Smooth muscle cell (in vitro differentiated cells): ENCODE measurements around the gene SUGP2. TPM values are rescaled to one million over a fixed set of nuclear protein-coding genes. Genes with fewer than 3 reads are reported as not detected.

ENCODE experiments used
- DNase-seq: peaks from one replicate; lab custom pipeline; 2025; ENCODE audit not compliant: unreplicated experiment; lab: John Stamatoyannopoulos, UW
- H2AFZ ChIP-seq: fragments of 200-600 bp; sonication (generic); 2 replicates; pipeline ENCODE4 v1.6.0; 2016; ENCODE audit warnings: antibody characterized with exemption, low read depth, mild to moderate bottlenecking
- H3F3A ChIP-seq: fragments of 200-600 bp; sonication (generic); 2 replicates; pipeline ENCODE4 v1.6.0; 2017; ENCODE audit warnings: antibody characterized with exemption, low read depth
- H3K27ac ChIP-seq: fragments of 200-600 bp; sonication (generic); 2 replicates; pipeline ENCODE4 v1.5.1; 2016; ENCODE audit warnings: low read depth, mild to moderate bottlenecking
- H3K27me3 ChIP-seq: fragments of 200-600 bp; sonication (generic); 2 replicates; pipeline ENCODE4 v1.6.1; 2016; ENCODE audit warnings: low read depth, mild to moderate bottlenecking
- H3K36me3 ChIP-seq: fragments of 200-600 bp; sonication (generic); 2 replicates; pipeline ENCODE4 v1.5.1; 2016; ENCODE audit warnings: low read depth
- H3K4me1 ChIP-seq: fragments of 200-600 bp; sonication (generic); 2 replicates; pipeline ENCODE4 v1.5.1; 2016; ENCODE audit warnings: low read depth
- H3K4me2 ChIP-seq: fragments of 200-600 bp; sonication (generic); 2 replicates; pipeline ENCODE4 v1.6.0; 2016; ENCODE audit warnings: mild to moderate bottlenecking
- H3K4me3 ChIP-seq: fragments of 200-600 bp; sonication (generic); 2 replicates; pipeline ENCODE4 v1.5.1; 2016; ENCODE audit warnings: mild to moderate bottlenecking
- H3K79me2 ChIP-seq: fragments of 200-600 bp; sonication (generic); 2 replicates; pipeline ENCODE4 v1.6.0; 2016; ENCODE audit warnings: low read depth, mild to moderate bottlenecking
- H3K9ac ChIP-seq: fragments of 200-600 bp; sonication (generic); 2 replicates; pipeline ENCODE4 v1.6.0; 2016; ENCODE audit warnings: low read depth
- H3K9me3 ChIP-seq: fragments of 200-600 bp; sonication (generic); replicated peaks from 2 replicates; pipeline ENCODE4 v1.5.1; 2016; ENCODE audit warnings: low read depth
- H4K20me1 ChIP-seq: fragments of 200-600 bp; sonication (generic); 2 replicates; pipeline ENCODE4 v1.6.0; 2016; ENCODE audit warnings: low read depth
- CTCF ChIP-seq: fragments of 200-600 bp; sonication (generic); IDR thresholded peaks from 2 replicates; pipeline ENCODE4 v1.5.1; 2017; ENCODE audit warnings: borderline replicate concordance, mild to moderate bottlenecking, antibody characterized with exemption; ENCODE audit not compliant: insufficient read depth, poor library complexity, severe bottlenecking
- WGBS: methylation state at CpG from one replicate; pipeline ENCODE4 v1.1.7; 2016; ENCODE audit warnings: low lambda C conversion rate; 5-methylcytosine and 5-hydroxymethylcytosine counted together
- polyA plus RNA-seq: library from polyadenylated mRNA; unstranded; fragments of >200 nt; fragmentation: Nextera tagmentation; extraction: Ambion mirVana; gene quantifications from 2 replicates; pipeline ENCODE4 v1.2.1, GENCODE V29; 2016
- total RNA-seq: library from RNA; depleted of rRNA; stranded (reverse); fragments of >200 nt; gene quantifications from 2 replicates; pipeline ENCODE4 v1.2.3, GENCODE V29; 2014

Gene SUGP2
- total and polyA plus RNA-seq, 2 experiments from 2014 or later: 42.2 to 47.6 TPM

DNA sequence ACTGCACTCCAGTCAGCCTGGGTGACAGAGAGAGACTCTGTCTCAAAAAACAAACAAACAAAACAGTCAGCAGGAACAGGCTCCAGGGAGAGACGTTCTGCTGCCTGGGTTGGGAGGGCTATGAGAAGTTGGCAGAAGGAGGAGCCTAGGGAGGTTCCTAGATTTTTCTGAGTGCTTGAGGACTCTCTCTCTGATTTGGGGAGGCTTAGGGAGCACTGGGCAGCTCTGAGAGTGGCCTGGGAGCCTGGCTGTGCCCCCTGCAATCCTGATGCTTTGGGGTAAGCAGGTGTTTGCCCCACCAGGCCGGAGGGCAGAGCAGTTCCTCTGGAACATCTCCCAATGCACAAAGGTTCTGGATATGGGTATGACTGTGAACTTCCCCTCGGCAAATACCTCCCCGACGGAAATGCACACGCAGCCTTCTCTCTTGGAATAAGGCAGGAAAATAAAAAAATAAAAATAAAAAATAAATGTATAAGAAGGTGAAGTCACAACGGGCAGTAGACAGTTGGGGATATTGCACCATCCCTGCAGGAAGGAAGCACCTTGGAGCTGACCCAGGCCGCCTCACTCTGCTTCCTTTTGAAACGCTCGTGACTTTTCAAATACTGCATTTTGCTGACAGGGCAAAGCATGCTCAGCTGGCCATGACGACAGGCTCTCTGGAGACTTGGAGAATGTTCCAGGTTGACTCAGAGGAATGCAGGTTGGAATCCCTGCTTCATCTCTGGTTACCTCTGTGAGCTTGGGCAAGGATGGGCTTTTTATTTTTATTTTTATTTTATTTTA is 65.8 kb downstream of the SUGP2 start:
- DNase-seq: no peak
- TF ChIP-seq CTCF: no peak
- H3K79me2 ChIP-seq: no peaks in the 10 kb centered on the region

GRCh38 chr19:18966307-18966706 is 67.0 kb downstream of the SUGP2 start:
- Histone ChIP-seq H3K4me3 (no peak overlapping the region), H3K27me3 (peaks cover 14% of the 10 kb centered on the region), H3K79me2 (no peaks in the 10 kb centered on the region), H3F3A (no peaks in the 10 kb centered on the region), H3K9me3 (no peaks in the 10 kb centered on the region), H3K9ac (no peak overlapping the region), H3K36me3 (no peaks in the 10 kb centered on the region), H4K20me1 (no peaks in the 10 kb centered on the region), H2AFZ (no peak overlapping the region), H3K4me2 (no peak overlapping the region), H3K4me1 (no peaks in the 10 kb centered on the region), H3K27ac (no peak overlapping the region)
- no peak for DNase-seq
- WGBS: 71% methylated on average over 4 of the region's 4 CpGs
- no peak for TF ChIP-seq CTCF

More for the DNA sequence above, 65.8 kb downstream of the SUGP2 start:
- no peaks in the 10 kb centered on the region for H3K36me3 ChIP-seq
- no peaks in the 10 kb centered on the region for H3K9me3 ChIP-seq
- no peaks in the 10 kb centered on the region for H3K4me1 ChIP-seq
- H4K20me1 ChIP-seq: no peaks in the 10 kb centered on the region
- H3K27ac ChIP-seq: no peak overlapping the region
- H3K9ac ChIP-seq: no peak overlapping the region
- 82% methylated on average over 11 of the region's 11 CpGs for WGBS
- H2AFZ ChIP-seq: no peak overlapping the region
- peaks cover 2% of the 10 kb centered on the region for H3K27me3 ChIP-seq
- H3K4me3 ChIP-seq: no peak overlapping the region
- H3F3A ChIP-seq: no peaks in the 10 kb centered on the region
- no peak overlapping the region for H3K4me2 ChIP-seq

GRCh38 chr19:18964121-18964520 is 69.2 kb downstream of the SUGP2 start:
- no peaks in the 10 kb centered on the region for H3F3A ChIP-seq
- no peaks in the 10 kb centered on the region for H3K36me3 ChIP-seq
- no peaks in the 10 kb centered on the region for H4K20me1 ChIP-seq
- H3K9me3 ChIP-seq: no peaks in the 10 kb centered on the region
- 93% methylated on average over 9 of the region's 9 CpGs for WGBS
- H3K9ac ChIP-seq: no peak overlapping the region
- no peak for TF ChIP-seq CTCF
- no peak for DNase-seq
- no peak overlapping the region for H3K4me3 ChIP-seq
- peaks cover 19% of the 10 kb centered on the region for H3K27me3 ChIP-seq
- no peak overlapping the region for H3K27ac ChIP-seq
- H3K4me2 ChIP-seq: no peak overlapping the region
- H3K4me1 ChIP-seq: no peaks in the 10 kb centered on the region
- no peaks in the 10 kb centered on the region for H3K79me2 ChIP-seq
- no peak overlapping the region for H2AFZ ChIP-seq
